ENCODE data around the gene AQP1. TPM values are rescaled to one million over a fixed set of nuclear protein-coding genes. Genes with fewer than 3 reads are reported as not detected.

The AQP1 gene
- total and polyA plus RNA-seq, 3 donors from 2014 or later, result 15.2 to 55.8 (median 28.1) TPM

DNA sequence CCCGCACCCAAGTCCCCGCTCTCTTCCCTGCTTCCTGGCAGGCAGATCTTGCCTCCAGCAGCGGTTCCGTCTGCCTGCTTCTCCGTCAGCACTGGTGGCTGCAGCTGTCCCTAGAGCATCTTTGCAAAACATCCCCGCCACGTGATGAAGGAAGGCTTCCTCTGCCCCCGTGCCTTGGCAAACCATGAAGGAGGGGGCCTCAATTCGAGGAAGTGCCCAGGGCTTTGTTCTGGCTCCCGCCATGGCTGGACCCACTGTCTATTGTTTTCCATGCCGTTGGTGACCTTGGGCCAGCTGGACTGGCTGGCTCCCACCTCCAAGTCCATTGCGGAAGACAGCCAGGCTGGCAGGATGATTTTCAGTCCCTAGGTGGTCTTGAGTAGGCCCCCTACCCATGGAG is 13.2 kb upstream of the AQP1 start:
- Histone ChIP-seq H3K36me3 (ENCODE audit: low read depth, missing control alignments) (no peaks in the 10 kb centered on the region), H3K27ac (peak overlapping the region in 1 of 2 donors; percentile 11), H3K4me1 (peaks cover 42% of the 10 kb centered on the region), H3K4me3 (no peak overlapping the region), H3K9me3 (no peaks in the 10 kb centered on the region), H3K27me3 (no peaks in the 10 kb centered on the region)
- peak; percentile 84 for DNase-seq
- no peak for TF ChIP-seq POLR2A (IDR thresholded peaks at IDR 0.05)
- TF ChIP-seq, protein P1, sequence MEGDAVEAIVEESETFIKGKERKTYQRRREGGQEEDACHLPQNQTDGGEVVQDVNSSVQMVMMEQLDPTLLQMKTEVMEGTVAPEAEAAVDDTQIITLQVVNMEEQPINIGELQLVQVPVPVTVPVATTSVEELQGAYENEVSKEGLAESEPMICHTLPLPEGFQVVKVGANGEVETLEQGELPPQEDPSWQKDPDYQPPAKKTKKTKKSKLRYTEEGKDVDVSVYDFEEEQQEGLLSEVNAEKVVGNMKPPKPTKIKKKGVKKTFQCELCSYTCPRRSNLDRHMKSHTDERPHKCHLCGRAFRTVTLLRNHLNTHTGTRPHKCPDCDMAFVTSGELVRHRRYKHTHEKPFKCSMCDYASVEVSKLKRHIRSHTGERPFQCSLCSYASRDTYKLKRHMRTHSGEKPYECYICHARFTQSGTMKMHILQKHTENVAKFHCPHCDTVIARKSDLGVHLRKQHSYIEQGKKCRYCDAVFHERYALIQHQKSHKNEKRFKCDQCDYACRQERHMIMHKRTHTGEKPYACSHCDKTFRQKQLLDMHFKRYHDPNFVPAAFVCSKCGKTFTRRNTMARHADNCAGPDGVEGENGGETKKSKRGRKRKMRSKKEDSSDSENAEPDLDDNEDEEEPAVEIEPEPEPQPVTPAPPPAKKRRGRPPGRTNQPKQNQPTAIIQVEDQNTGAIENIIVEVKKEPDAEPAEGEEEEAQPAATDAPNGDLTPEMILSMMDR (IDR thresholded peaks at IDR 0.05), result no peak
- 66 to 71% methylated on average over 12 of the region's 12 CpGs for WGBS, 2 donors
- intact Hi-C loops (cut with DNase I; ENCODE audit: low total_unique reads), result no loop called here

- Histone ChIP-seq H3K9me3 (no peaks in the 10 kb centered on the region), H3K36me3 (ENCODE audit: low read depth, missing control alignments) (no peaks in the 10 kb centered on the region), H3K27ac (no peak overlapping the region), H3K27me3 (no peaks in the 10 kb centered on the region), H3K4me1 (peaks cover 36% of the 10 kb centered on the region), H3K4me3 (no peak overlapping the region)
- intact Hi-C loops (cut with DNase I; ENCODE audit: low total_unique reads), result no loop called here
- WGBS, 2 donors, result 96 to 97% methylated on average over 7 of the region's 7 CpGs
- no peak for TF ChIP-seq POLR2A (IDR thresholded peaks at IDR 0.05)
- TF ChIP-seq, protein P1 (IDR thresholded peaks at IDR 0.05), result no peak
- DNase-seq, result no peak
Observed at GRCh38 chr7:30899066-30899465, 12.6 kb upstream of the AQP1 start.

- no peak for DNase-seq
- H3K9me3 ChIP-seq, result no peaks in the 10 kb centered on the region
- WGBS, 2 donors, result 62 to 63% methylated on average over 4 to 6 of the region's 6 CpGs
- no peak for TF ChIP-seq POLR2A (IDR thresholded peaks at IDR 0.05)
- TF ChIP-seq, protein P1 (IDR thresholded peaks at IDR 0.05), result no peak
- H3K36me3 ChIP-seq (ENCODE audit: low read depth, missing control alignments), result no peaks in the 10 kb centered on the region
- H3K27ac ChIP-seq, result peak overlapping the region in 1 of 2 donors; percentile 30
- intact Hi-C loops (cut with DNase I; ENCODE audit: low total_unique reads), result no loop called here
- no peaks in the 10 kb centered on the region for H3K27me3 ChIP-seq
- peaks cover 36% of the 10 kb centered on the region for H3K4me1 ChIP-seq
- H3K4me3 ChIP-seq, result no peak overlapping the region
Observed at GRCh38 chr7:30899630-30900029, 12.0 kb upstream of the AQP1 start.

- peak overlapping the region in 1 of 2 donors; percentile 8 for H3K27ac ChIP-seq
- no peaks in the 10 kb centered on the region for H3K9me3 ChIP-seq
- intact Hi-C loops (cut with DNase I; ENCODE audit: low total_unique reads), result no loop called here
- DNase-seq, result no peak
- TF ChIP-seq POLR2A (IDR thresholded peaks at IDR 0.05), result no peak
- TF ChIP-seq, protein P1 (IDR thresholded peaks at IDR 0.05), result no peak
- H3K36me3 ChIP-seq (ENCODE audit: low read depth, missing control alignments), result no peaks in the 10 kb centered on the region
- peaks cover 36% of the 10 kb centered on the region for H3K4me1 ChIP-seq
- no peaks in the 10 kb centered on the region for H3K27me3 ChIP-seq
- 69 to 78% methylated on average over 9 of the region's 9 CpGs for WGBS, 2 donors
- H3K4me3 ChIP-seq, result no peak overlapping the region
Observed at GRCh38 chr7:30900053-30900452, 11.6 kb upstream of the AQP1 start.

DNA sequence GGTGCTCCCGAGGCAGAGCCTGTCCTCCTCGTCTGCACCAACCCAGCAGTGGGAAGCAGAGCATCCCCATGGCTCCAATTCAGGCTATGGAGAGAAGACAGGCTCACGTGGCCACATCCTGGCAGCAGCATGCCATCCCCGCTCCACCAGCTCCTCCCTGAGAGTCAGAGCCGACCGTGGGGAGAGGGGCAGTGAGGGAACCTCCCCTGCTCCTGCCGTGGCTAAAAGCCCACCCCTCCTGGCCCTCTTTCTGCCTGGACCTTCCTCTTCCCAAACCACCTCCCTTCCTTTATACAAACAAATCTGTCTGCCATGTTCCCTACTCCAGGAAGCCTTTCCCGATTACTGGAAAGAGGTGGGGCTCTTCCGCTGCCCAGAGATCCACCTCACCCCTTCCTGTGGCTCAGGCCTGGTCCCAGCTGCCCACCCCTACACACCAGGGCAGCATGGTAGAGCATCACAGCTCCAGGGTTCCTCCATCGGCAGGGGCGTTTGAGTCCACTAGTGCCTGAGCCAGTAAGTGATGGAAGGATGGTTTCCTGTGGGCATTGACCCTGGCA is 10.8 kb upstream of the AQP1 start:
- TF ChIP-seq POLR2A (IDR thresholded peaks at IDR 0.05), result no peak
- TF ChIP-seq, protein P1 (IDR thresholded peaks at IDR 0.05), result no peak
- Histone ChIP-seq H3K36me3 (ENCODE audit: low read depth, missing control alignments) (no peaks in the 10 kb centered on the region), H3K9me3 (no peaks in the 10 kb centered on the region), H3K4me3 (no peak overlapping the region), H3K27me3 (no peaks in the 10 kb centered on the region), H3K4me1 (peaks cover 31% of the 10 kb centered on the region), H3K27ac (peak overlapping the region in 1 of 2 donors; percentile 8)
- 83 to 90% methylated on average over 7 to 11 of the region's 11 CpGs for WGBS, 2 donors
- intact Hi-C loops (cut with DNase I; ENCODE audit: low total_unique reads), result no loop called here
- no peak for DNase-seq

Data from testis (tissue), 3 donors.